GM21786 (cell line): ENCODE measurements around the gene CYP46A1.

Source experiments
- ATAC-seq: cut with Tn5 transposase; IDR thresholded peaks from one replicate; pipeline ENCODE4 v1.9.1; 2021; ENCODE audit not compliant: unreplicated experiment

The CYP46A1 gene

DNA sequence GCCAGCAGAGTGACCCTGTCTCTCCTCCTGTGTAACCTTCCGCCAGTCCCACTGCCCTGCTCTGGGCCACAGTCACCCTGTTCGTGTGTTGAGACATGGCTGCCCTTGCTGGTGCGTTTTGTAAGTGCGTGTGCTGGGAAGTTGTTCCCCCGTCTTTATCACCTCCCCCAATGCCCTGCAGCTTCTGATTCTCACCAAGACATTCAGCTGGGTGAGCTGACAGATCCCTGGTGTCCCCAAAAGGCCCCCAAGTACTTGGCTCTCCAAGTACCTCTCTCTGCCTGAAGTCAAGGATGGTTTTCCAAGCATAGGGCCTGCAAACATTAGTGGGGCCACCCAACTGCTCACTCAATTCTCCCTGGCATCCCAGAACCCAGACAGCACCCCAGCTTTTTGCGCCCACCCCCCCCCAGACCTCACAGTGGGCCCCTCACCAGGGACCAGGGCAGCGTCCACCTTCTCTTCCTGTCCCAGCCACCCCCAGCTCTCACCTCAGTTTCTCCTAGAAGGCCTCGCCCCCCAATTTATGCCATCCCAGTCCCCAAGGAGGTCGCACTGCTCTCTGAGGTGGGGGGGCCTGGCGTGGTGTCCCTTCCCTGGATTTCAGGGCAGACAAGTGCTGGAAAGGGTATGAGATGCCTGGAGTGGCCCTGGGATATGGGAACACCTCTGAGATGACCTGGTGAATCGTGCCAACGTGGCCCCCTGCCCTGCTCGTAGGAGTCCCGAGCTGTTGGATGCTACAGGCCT lies 57.3 kb downstream of the CYP46A1 start:
- ATAC-seq: no peak

DNA sequence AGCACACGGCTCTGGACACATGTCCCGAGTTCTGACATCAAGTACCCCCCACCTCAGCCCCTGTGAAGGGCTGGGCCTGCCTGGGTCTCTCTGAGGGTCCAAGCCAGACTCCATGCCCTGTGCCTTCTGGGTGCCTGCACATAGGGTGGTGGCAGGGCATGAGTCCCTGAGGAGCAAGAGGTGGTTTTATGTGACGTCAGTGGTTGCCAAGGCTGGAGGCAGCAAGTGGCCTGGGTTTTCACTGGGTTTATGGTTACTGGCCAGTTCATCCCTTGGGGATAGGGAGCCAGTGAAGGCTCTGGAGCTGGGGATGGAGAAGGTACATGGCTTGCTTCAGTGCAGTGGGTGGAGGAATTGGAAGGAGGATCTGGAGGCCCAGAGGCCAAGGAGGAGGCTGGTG lies 58.0 kb downstream of the CYP46A1 start:
- ATAC-seq: no peak

DNA sequence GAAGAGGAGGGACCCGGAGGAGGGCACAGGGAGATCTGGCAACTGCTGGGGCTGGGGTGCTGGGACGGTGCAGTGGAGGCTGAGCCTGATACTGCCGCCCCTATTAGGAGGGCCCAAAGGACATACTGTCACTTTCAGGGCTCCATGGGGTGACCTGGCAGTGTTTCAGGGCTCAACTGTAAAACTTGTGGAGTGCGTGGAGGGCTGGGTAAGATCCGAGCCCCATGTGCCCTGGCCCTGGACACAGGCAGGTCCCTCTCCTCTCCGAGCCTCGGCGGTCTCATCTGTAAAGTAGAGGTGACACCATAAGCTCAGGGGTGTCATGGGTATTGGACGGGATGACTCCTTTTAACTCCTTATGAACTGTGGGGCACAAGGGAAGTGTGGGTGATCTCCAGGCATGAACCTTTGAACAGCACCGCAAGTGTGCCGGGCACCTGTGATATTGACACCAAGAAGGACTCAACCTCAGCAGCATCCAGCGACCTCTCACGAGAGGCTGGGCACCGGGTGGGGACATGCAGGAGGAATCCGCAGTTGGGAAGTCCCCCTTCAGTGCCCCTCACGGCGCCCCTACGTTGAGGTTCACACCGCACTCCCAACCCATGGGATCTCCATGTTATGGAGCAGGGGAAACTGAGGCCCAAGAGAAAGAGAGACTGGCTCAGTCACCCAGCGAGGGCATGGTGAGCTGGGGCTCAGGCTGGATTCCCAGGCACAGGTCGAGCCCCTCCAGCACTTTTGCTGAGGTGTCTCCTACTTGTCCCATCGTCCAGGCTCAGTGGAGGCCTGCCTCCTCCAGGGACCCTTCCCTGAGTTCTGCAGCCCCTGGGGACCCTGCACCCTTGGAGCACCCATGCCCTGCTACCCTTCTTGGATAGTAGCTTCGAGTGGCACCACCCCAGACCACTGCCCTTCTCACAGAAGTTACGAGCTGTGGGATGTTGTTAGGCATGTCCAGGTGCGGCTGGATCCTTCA lies 58.7 kb downstream of the CYP46A1 start:
- ATAC-seq: no peak

DNA sequence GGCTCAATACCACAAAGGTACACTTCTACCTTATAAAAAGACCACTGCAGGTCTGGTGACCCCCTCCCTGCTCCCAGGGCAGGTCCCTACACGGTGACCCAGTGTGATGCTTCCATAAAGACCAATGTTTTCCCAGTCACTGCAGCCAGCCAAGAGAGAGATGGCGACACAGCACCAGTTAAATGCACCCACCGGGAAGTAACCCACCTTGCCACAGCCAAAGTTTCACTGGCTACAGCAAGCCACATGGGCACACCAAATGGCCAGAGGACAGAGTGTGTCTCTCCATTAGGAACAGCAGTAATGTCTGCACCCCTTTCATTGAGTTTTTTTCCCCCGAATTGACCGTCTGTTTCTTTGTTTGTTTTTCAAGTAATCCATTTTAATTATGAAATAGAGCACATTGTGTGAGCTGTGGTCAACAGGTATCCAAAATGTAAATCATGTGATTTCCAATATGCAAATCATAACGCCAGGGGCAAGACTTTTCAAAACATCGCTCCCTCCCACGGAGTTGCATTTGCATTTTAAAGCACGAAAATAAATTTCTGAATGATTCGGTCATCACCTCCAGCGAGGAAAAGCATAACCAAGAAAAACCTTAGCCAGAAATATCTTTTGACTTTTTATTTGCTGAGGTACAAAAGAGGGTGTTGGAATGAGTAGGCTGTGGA lies 60.2 kb downstream of the CYP46A1 start:
- no peak for ATAC-seq

DNA sequence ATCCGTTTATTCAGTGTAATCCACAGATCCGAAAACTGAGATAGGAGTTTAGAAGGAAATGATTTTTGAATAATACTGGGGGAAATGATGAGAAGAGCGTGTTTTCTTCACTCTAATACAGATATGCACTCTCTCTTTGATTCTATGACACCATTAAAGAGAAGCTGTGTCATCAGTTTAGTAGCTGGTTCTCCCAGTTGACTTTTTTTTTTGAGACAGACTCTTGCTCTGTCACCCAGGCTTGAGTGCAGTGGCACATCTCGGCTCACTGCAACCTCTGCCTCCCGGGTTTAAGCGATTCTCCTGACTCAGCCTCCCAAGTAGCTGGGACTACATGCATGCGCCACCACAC lies 60.8 kb downstream of the CYP46A1 start:
- ATAC-seq: no peak

DNA sequence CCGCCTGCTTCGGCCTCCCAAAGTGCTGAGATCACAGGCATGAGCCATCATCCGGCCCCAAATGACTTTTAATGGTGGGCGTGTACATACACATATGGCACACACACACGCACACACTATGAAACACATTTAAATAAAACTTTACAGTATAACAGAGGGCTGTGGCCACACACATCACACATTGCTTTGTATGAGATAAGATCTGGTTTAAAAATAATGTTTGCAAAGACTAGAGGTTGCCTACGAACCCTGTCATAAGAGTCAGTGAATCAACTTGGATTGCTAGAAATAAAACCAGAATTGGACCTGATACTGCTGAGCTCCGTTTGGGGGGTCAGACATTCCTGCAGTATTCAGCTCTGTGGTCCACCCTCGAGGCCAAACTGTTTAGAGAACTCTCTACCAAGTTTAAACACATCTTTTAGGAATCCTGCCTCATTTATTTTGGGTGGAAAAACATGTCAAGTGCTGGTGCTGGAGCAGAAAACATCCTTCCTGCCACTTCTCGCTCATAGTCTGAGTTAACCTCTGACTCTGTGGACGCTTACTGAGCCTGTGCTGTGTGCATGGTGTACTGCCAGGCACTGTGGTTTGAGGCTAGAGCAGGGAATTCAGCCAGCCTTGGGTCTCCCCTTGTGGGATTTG lies 61.3 kb downstream of the CYP46A1 start:
- ATAC-seq: no peak

DNA sequence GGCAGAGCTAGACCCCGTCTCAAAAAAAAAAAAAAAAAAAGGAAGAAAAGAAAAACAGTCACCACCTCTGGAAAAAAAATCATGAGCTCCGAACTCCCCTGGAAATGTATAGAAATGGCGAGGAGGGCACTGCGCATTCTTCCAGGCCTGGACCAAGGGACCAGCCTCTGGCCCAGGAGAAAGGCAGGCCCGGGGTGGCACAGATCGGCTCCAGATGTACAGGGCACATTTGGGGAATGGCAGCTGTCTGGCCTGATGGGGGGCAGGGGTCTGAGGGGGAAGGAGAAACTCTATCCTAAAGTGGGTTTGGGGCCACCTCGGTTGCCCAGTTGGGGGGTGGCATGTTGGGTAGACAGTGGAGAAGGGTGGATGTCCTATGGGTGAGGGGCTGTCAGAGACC lies 63.1 kb downstream of the CYP46A1 start:
- no peak for ATAC-seq

DNA sequence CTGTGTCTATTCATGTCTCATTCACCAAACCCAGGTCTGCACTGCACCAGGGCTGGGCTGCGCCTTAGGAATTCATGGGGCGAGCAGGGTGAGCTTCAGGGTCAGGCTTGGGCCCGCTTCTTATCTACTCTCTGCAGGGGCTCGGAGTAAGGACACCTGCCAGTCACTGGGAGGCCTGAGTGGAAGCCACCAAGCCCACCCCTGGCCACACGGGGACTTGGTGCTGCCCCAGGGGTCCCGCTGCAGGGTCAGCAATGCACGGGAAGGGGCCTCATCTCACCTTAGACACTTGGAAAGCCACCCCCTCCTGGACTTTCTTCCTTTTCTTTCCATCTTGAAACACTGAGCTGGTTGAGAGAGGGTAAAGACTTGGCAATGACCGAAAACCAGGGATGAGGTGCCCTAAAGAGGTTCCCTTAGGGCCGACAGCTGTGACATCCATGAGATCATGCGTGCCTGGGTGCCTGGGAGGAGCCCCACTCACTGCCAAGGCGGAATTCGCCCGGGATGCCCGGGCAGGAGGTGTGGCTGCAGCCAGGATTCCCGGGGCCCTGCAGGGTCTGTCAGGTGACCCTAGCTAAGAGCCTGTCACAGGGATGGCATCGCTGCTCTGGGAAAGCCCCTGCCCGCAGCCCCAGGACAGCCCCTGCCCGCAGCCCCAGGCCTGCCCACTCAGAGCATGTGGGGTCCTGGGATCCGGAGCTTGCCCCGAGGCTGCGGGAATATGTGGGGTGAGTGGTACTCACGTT lies 63.7 kb downstream of the CYP46A1 start:
- no peak for ATAC-seq

DNA sequence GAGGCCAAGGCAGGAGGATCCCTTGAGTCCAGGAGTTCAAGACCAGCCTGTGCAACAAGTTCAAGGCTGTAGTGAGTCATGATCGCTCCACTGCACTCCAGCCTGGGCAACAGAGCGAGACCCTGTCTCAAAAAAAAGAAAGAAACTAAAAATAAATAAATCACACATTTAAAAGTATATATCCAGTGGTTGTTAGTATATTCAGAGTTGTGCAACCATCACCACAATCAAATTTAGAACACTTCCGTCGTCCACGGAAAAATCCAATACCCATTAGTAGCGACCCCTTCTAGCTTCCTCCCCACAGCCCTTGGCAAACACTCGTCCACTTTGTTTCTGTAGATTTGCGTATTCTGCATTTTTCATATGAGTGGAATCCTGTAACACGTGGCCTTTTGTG lies 64.4 kb downstream of the CYP46A1 start:
- ATAC-seq: no peak

DNA sequence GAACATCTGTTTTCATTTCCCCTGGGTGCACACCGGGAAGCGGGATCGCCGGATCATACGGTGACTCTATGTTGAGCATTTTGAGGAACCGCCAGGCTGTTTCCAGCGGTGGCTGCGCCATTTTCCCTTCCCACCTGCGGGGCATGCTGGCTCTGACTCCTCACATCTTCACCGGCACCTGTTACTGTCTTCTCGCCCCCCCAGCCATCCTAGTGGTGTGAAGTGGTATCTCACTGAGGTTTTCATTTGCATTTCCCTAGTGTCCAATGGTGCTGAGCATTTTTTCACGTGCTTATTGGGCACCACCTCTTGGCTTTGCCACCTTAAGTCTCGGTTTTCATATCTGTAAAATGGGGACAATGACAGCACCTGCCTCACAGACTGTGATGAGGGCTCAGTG lies 65.0 kb downstream of the CYP46A1 start:
- ATAC-seq: no peak

DNA sequence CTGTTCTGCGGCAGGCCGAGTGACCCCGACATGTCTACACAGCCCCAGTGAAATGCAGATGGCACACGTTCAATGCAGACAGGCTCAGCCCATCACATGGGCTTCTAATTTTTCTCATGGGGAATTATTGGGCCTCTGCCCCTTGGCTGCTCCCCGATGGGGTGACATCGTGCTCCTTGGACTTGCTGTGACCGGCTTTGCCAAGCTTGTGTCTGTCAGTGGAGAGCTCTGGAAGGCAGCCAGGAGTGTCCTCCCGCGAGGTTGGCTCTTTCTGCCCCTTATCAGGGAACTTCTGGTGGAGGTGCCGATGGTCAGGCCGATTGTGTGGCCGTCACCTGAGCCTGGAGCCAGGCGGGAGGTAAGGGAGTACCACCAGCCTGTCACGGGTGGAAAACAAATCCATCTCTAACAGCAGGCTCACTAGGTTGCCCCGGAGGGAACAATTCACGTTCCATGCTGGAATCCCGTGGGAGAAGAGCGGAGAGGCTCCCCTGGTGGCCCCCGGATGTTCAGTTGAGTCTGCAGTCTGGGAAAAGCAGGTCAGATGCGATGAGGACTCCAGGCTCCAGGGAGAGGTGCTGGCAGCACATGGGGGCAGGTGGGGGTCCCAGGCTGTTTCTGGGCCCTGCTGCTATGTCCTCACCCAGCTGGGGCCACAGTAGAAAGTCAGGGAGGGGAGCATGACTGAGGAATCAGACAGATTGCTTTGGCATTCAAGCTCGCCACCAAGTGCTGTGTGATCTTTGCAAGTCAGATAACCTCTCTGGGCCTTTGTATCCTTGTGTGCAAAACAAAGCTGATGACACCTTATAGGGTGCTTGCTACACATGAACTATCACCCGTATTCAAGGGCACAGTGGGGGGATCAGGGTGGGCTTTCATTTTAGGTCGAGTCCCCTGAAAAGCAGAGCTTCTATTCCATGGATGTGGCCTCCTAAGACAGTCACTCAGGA lies 65.9 kb downstream of the CYP46A1 start:
- ATAC-seq: no peak

DNA sequence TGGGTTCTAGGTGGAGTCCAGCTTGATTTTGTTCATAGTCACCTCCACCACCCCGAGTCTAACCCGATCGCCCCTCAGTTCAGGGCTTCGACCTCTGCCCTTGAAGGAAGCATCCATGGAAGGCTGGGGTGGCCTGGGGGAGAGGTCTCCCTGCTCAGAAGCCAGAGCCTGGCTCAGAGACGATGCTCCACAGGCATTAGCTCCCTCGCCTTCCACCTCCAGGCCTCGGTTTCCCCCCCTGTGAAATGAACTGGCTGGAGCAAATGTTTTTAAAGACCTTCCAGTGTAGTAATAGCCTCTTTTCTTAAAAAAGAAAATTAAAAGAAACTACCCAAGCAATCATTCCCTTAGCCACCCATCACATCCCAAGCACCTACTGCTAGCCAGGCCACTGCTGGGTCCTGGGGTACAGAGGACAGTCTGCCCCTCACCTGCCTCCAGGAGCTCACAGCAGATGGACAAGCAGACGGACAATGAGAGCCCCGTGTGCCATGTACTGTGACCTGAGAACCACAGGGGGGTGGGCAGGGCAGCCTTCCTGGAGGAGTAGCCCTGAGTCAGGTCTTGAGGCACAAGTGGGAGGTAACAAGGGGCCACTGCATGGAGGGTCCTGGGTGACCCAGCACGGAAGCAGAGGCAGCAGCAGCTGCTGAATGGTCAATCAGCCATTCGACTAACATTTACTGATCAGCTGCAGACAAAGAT lies 66.8 kb downstream of the CYP46A1 start:
- no peak for ATAC-seq

DNA sequence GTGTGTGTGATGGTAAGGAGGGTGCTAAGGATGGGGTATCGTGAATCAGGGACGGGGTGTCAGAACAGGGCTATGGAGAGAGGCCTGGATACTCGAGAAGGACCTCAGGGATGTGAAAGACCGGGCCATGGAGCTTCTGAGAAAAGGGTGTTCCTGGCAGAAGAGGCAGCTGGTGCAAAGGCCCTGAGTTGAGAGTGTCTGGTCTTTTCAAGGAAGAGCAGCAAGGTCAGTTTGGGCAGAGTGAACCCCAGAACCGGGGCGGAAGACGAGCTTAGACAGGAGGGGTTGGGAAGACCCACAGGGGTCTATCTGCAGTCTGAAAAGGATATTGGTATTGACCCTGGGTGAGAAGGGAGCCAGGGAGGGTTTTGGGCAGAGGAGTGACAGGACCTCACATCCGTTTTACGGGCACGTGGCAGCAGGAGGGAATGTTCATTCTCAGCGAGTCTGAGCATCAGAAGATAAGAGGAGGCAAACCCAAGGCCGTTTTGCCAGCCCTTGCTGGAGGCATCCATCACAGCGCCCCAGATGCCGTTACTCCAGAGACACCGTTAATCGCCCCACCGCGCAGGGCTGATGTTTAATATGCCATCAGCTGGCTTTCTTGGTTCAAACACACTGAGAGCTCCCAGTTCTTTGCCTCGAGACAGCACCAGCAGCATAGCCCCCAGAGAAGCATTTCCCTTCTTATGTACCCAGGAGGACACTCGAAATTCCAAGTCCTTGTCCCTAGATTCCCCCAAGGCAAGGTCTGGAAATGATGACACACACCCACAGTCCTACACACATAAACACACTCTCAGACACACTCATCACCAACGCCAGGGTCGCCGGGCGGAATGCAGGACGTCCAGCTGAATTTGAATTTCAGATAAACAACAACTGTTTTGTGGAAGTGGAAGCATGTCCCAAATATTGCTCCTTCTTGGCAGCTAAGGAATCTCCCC lies 67.7 kb downstream of the CYP46A1 start:
- no peak for ATAC-seq

DNA sequence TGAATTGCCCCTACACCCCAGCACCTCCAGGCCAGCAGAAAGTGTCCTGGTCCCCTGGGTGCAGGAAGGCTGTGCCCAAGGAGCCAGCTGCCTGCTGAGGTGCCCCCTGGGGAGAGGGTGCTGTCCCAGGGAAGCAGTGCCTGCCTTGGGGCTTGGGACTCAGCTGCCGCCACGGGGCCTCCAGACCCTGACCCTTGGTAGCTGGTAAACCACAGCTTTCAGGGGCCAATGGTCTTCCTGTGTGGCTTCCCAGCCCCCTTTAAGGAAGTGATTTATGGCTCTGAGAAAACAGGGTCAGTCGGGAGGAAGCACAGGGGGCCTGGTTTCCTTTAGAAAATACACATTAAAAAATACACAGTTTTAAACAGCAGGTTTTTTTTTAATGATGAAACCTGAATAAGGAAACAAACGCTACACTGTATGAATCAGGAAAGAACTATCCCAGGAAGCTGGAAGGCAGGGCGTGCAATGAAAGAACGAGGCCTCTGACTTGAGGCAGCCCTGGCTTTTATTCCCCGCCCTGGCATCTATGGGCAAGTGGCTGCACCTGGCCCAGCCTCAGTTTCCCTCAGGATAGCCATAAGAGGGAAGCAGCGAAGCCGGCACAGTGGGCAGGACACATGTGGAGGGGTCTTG lies 68.5 kb downstream of the CYP46A1 start:
- ATAC-seq: no peak

DNA sequence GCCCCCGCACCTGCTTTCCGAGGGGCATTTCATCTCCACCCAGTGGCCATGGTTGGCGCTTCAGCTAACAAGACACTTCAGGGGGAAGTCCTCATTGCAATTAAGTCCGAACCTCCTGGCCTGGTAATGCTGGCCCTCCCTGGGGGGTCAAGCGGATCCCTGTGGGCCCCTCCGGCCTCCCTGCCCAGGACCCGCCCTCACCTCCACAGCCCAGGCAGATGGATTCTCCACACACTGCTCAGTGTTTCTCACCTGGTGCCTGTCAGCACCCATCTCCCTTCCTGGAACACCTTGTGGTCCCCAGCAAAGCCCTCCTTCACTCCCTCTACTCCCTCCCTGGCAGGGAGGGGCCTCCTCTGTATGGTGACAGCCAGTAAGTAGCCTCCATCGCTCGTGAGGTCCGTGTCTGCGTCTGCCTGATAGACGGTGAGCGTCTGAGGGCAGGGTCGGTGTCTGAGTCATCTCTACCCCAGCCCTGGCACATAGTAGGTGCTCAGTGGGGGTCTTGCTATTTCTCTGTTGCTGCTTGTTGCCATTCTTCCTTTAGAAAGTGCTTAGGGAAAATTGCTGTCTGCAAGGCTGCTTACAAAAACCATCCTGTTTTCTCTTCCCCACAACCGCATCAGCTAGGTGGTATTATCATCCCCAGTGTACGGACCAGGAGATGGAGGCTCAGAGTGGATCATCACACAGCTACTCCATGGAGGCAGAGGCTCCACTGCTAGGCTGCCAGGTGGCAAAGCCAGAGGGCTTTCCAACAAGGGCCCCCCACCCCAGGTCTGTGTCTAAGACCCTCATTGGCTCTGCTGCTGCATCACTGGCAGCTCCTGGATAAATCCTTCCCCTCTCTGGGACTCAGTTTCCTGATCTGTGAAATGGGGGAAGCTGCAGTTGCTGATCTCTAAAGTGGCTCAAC lies 69.4 kb downstream of the CYP46A1 start:
- ATAC-seq: no peak
